KOPT-K1 (cell line): ENCODE measurements around the gene PTPRG.
"Not testable (repeated sequence)": the region's sequence is repeated elsewhere in the genome, so short reads cannot be mapped to it uniquely, and the experiment has no call there.

Source experiments
- H3K27ac ChIP-seq: fragments of 200-600 bp; sonication (generic); 2 replicates; pipeline ENCODE4 v1.5.1; 2016; ENCODE audit warnings: antibody characterized with exemption, mild to moderate bottlenecking, low read depth, low read length; ENCODE audit not compliant: poor library complexity, severe bottlenecking
- H3K36me3 ChIP-seq: fragments of 200-600 bp; sonication (generic); 2 replicates; pipeline ENCODE4 v1.5.1; 2017; ENCODE audit warnings: antibody characterized with exemption, mild to moderate bottlenecking, low read length, moderate library complexity; ENCODE audit not compliant: insufficient read depth
- H3K9me3 ChIP-seq: fragments of 200-600 bp; sonication (generic); 2 replicates; pipeline ENCODE4 v1.5.1; 2017; ENCODE audit warnings: antibody characterized with exemption, low read length, mild to moderate bottlenecking; ENCODE audit not compliant: insufficient read depth, poor library complexity, severe bottlenecking

Gene PTPRG

DNA sequence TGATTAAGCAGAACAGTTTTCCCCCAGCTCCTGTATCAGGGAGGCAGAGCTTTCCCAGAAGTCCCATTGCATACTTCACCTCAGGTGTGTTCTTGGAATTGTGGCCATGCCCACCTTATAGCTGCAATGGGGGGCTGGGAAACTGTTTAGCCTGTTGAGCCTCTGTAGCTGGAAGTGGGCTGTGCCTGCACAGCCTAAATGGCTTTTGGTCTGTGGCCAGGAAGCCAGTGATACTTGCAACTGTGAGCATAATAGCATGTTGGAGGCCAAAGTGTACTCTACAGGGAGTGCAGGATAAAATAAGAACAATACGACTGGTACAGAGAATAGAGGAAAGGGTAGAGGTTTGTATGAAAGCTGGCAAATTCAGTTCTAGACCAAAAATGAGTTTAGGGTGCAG, 248.5 kb downstream of the PTPRG start:
- no peak overlapping the region for H3K27ac ChIP-seq
- H3K36me3 ChIP-seq = no peaks in the 10 kb centered on the region
- H3K9me3 ChIP-seq = no peaks in the 10 kb centered on the region

DNA sequence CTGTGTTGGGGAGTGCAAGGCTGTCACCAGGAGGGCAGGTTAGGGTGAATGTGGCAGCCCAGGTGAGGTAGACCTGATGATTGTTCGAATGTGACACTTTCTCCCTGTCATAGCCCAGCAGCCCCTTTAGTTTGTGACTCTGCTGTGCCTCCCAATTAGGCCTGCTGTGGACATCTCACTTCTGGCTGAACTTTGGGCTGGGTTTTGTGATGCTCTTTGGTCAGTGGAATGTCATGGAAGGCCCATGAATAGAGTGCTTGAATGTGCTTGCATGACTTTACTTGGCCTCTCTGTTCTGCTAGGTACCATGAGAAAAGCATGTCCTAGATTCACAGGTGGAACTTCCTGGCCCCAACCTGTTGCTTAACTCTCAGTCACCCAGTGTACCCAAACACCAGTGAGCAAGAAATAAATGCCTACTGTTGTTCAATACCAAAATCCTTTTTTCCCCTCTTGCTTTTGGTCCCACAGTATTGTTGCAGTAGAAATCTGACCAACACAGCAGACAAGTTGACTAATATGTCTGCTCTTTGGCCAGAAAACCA, 249.7 kb downstream of the PTPRG start:
- Histone ChIP-seq H3K9me3 (no peaks in the 10 kb centered on the region), H3K36me3 (no peaks in the 10 kb centered on the region)

DNA sequence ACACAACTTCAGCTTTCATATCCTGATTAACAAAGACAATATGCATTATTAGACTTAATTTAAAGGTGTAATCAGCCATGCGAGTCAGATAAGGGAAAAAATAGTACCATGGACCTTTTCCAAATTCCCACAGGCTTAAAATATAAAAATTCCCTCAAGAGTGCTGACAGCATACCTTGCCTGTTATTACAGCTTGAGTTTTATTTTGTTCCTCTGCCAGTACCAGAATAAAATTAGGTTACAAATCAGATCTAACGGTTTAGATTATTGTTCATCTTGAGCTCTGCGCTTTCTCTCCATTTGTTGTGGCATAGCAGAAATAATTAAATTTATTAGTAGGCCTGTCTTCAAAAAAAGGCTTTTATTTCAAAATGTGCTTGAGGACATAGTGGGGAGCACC, 250.3 kb downstream of the PTPRG start:
- Histone ChIP-seq H3K36me3 (no peaks in the 10 kb centered on the region), H3K9me3 (no peaks in the 10 kb centered on the region), H3K27ac (no peak overlapping the region)

More for the DNA sequence above, 249.7 kb downstream of the PTPRG start:
- H3K27ac ChIP-seq = no peak overlapping the region

DNA sequence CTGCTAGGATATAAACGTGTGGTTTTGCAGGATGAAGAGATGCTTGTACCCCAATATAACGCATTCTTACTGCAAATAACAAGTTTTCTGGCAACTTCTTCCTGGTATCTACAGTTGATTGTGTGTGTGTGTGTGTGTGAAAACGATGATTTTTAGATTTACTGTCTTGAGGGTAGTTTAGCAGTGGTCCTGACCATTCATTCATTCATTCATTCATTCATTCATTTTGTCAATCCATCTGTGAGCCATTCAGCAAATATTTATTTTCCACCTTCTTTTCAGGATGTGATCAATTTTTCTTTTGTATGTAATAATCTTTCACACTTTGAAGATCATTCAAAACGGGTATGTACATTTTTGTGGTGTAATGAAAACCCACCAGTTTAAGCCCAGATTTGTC, 250.7 kb downstream of the PTPRG start:
- Histone ChIP-seq H3K27ac (no peak overlapping the region), H3K36me3 (no peaks in the 10 kb centered on the region), H3K9me3 (no peaks in the 10 kb centered on the region)

DNA sequence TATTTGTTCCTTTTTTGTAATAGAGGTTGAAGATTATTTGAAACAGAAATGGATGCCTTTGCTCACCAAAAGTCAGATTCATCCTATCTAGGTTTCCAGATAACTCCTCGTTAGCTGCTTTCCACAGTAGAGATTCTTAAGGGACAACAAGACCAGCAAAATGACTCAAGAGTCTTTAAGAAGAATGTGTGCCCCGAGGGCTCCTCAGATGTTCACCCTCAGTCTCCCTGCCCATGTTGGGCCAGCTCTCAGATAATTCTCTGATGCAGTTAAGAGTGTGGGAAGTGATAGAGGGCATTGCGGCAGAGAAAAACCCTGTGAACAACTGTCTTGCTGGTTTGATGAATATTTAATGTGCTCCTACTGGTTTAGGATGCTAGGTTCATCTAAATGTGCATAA, 251.1 kb downstream of the PTPRG start:
- Histone ChIP-seq H3K27ac (no peak overlapping the region), H3K9me3 (no peaks in the 10 kb centered on the region), H3K36me3 (no peaks in the 10 kb centered on the region)

DNA sequence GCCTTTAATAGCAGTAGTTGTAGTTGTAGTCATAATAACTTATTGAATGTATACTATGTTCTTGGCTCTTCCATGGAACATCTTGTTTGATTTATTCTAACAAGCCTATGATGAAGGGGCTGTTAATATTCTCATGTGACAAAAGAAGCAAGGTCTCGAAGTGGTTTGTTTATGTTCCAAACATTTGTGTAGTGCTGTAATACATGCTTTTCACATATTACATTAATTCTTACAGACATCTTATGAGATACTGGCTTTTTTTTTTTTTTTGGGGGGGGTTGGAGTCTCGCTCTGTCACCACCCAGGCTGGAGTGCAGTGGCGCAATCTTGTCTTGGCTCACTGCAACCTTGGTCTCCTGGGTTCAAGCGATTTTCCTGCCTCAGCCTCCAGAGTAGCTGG, 252.3 kb downstream of the PTPRG start:
- H3K27ac ChIP-seq = no peak overlapping the region
- H3K9me3 ChIP-seq = no peaks in the 10 kb centered on the region
- no peaks in the 10 kb centered on the region for H3K36me3 ChIP-seq

DNA sequence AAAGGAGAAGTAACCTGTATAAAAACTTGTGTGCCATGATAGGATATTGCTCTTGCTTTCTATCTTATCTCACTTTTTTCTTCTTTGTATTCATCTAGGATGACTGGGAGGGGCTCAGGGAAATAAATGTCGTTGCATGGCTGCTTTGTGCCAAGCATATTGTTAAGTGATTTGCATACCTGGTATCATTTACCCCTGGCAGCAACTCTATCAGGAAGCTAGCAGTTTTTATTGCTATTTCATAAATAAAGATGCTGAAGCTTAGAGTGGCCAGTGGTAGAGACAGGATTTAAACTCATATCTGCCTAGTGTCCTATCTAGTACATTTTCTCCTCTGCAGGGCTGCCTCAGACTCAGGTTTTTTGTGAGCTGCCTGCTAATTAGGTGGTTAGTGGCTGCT, 253.3 kb downstream of the PTPRG start:
- H3K9me3 ChIP-seq = no peaks in the 10 kb centered on the region
- H3K27ac ChIP-seq = no peak overlapping the region
- H3K36me3 ChIP-seq = no peaks in the 10 kb centered on the region

DNA sequence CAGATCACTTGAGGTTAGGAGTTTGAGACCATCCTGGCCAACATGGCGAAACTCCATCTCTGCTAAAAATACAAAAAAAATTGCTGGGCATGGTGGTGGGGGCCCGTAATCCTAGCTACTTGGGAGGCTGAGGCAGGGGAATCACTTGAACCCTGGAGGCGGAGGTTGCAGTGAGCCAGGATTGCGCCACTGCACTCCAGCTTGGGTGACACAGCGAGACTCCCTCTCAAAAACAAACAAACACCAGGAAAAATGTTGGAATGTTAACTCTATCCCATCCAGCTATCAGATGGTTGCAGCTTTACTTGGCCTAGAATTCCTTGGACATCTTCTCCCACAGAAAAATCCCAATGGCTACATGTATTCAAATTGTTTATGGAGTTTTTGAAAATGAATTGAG, 254.9 kb downstream of the PTPRG start:
- H3K27ac ChIP-seq, H3K36me3 ChIP-seq, H3K9me3 ChIP-seq: not testable (repeated sequence)

DNA sequence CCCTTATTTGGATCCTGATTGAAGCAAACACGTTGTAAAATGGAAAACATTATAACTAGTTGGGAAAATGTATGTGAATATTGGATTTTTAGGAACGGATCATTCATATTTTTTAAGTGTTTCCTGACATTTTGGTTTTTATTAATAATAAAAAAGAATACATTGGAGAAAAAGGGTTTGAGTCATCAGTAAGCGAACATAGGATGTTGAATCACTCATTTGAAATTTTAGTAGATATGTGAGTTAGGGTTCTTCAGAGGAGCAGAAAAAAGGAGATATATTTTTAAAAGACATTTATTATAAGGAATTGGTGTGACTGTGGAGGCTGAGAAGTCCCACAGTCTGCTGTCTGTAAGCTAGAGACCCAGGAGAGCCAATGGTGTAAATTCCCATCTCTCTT, 258.5 kb downstream of the PTPRG start:
- Histone ChIP-seq H3K9me3 (no peaks in the 10 kb centered on the region), H3K36me3 (no peaks in the 10 kb centered on the region), H3K27ac (no peak overlapping the region)

DNA sequence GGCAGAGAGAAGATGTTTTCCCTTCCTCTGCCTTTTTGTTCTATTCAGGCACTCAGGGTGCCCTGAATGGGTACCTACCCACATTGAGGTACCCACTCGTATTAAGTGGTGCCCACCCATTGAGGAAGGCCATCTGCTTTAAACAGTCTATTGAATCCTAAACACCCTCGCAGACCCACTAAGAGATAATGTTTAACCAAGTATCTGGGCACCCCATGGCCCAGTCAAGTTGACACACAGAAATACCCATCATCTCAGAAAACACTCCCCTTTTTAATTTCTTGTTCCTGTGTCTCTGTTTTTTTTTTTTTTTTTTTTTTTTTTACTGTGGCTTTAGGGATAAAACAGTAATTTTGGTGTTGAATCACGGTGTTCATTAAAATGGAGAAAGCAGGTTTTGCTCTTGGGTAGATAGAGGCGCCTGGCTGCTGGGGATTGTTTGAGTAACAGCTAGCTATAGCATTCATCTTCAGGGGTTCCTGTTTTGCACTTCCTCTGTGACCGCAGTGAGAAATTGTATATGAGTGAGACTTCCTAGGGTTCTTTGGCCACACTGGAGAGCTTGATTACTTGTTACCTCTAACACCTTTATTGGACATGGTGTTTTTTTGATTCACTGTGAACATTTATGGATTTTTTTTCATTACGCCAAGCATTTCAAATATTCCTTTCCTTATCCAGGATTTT, 259.1 kb downstream of the PTPRG start:
- Histone ChIP-seq H3K9me3 (no peaks in the 10 kb centered on the region), H3K36me3 (no peaks in the 10 kb centered on the region), H3K27ac (no peak overlapping the region)

DNA sequence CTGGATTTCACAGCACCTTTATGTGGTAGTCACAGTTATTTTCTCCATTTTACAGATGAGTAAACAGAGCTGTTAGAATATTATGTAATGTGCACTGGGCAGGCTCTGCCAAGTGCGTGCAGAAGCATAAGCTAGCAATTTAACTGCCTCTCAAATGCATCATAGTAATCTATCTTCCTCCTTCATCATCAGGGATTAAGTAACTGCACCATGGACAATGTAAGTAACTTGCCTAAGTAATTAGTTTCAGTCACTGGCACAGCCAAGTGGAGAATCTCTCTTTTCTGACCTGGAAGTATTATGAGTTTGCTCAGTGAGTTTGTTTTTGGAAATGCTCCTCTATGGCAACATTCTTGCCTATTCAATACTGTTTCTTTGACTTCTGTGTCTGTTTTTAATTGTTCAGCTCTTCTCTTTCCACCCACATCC, 260.5 kb downstream of the PTPRG start:
- Histone ChIP-seq H3K36me3 (no peaks in the 10 kb centered on the region), H3K27ac (no peak overlapping the region), H3K9me3 (no peaks in the 10 kb centered on the region)

DNA sequence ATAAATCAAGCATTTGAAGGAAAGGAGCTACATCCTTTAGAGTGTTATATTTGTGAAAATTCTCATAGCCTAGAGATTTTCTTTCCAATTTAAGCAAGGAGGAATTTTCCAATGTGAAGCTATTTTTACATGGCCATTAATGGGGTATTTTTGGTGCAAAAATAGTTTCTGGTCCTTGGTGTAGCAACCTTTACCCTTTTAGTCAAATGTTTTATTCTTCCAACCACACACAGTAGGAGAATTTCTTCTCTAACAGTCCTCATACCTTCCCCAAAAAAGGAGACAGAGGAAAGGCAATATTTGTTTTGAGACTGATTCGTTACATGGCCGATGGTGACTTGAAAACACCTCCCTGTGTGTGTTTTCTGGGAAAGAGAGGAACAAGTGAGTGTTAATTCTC, 261.2 kb downstream of the PTPRG start:
- no peaks in the 10 kb centered on the region for H3K9me3 ChIP-seq

DNA sequence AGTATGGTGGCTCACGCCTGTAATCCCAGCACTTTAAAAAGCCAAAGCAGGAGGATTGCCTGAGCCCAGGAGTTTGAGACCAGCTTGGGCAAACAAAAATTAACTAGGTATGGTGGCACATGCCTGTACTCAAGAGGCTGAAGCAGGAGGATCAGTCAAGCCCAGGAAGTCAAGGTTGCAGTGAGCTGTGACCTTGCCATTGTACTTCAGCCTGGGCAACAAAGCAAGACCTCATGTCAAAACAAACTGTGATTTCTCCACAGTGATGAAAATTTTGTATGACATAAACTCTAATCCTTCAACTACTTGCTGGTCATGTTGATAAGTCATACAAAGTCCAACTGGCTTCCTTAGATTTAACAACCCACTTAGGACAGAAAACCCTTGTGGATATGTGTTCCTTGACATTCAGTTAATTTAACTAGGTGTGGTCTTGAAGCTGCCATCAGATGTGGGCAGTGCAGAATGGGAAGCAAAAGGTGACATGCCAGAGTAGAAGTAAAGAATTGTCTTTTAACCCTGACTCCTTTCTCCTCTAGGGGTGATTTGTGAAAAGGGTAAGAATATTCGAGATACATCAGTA, 263.3 kb downstream of the PTPRG start:
- Histone ChIP-seq H3K27ac (no peak overlapping the region), H3K9me3 (no peaks in the 10 kb centered on the region), H3K36me3 (no peaks in the 10 kb centered on the region)

More for the DNA sequence above, 261.2 kb downstream of the PTPRG start:
- Histone ChIP-seq H3K36me3 (no peaks in the 10 kb centered on the region), H3K27ac (no peak overlapping the region)

DNA sequence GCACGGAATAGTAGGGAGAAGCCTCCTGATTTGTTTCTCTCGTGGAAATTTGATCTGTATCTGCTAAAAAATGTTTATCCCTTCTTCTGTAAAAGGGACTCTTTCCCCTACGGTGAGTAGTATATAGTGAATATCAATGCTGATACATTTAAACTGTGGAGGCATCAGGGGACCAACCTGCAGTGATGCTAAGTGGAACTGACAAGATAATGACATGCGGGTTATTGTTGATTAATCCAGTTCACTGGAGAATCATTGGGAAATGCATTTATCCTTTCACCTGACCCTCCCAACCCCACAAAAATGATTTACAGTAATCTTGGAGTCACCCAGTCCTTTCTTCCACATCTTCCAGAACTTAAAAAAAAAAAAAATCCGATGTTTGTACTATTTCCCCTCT, 264.8 kb downstream of the PTPRG start:
- Histone ChIP-seq H3K36me3 (no peaks in the 10 kb centered on the region), H3K9me3 (no peaks in the 10 kb centered on the region), H3K27ac (no peak overlapping the region)

DNA sequence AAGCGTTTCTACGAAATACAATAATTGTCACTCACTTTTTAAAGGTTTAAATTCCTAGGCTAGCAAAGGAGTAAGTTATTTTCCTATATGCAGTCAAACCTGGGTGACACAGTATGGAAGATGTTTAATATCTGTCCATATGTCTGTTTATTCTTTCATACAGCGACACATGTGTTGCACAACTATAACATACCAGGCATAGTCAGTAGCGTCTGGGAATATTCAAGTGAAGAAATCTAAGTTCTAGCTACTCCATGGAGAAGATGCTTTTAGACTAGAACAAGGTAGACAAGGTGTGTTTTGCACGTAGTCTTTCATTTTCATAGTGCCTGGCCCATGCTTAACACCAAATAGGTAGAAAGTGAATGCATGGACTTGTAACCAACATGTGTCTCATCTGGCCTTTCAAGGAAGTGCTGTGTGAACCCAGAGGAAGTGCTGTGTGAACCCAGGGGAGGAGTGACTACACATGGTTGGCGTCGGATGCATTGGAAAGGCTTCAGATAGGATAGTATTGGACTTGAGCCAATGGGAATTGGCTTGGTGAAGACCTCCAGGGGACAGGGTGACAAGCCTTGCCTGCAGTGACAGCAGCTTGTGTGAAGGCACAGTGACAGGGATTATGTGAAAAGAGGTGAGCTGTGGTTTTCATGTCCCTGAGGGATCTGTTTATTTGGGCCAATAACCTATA, 267.0 kb downstream of the PTPRG start:
- H3K9me3 ChIP-seq = no peaks in the 10 kb centered on the region
- H3K36me3 ChIP-seq = no peaks in the 10 kb centered on the region
- no peak overlapping the region for H3K27ac ChIP-seq
